Astrocyte of the spinal cord (primary cell): ENCODE results near the gene EOGT.

Experiments used
- DNase-seq: peaks from one replicate; pipeline ENCODE4 v3.0.0; 2011; ENCODE audit warnings: low read depth, low spot score
- H3K4me3 ChIP-seq: 2 replicates; pipeline ENCODE4 v1.5.1; 2011; ENCODE audit warnings: low read depth, mild to moderate bottlenecking, low read length, moderate library complexity
- CTCF ChIP-seq: IDR thresholded peaks from 2 replicates; pipeline ENCODE4 v1.5.1; 2012; ENCODE audit warnings: low read depth, mild to moderate bottlenecking, low read length, inconsistent platforms
- in situ Hi-C: cut with HindIII; loops from 2 replicates; pipeline ENCODE4 v1.10.0; 2017; ENCODE audit warnings: low sequenced_read_pairs

Gene EOGT

GRCh38 chr3:69011096-69011730, 2.3 kb downstream of the EOGT start:
- no peak overlapping the region for H3K4me3 ChIP-seq
- TF ChIP-seq CTCF: no peak
- in situ Hi-C loops: no loop called here
- no peak for DNase-seq

GRCh38 chr3:69009559-69010410, 3.7 kb downstream of the EOGT start:
- no peak for TF ChIP-seq CTCF
- in situ Hi-C loops: no loop called here
- DNase-seq: peak; percentile 88
- no peak overlapping the region for H3K4me3 ChIP-seq

- H3K4me3 ChIP-seq: no peak overlapping the region
- no peak for DNase-seq
- in situ Hi-C loops: no loop called here
- TF ChIP-seq CTCF: no peak
These were observed 4.5 kb downstream of the EOGT start for GRCh38 chr3:69008980-69009379.

- in situ Hi-C loops: no loop called here
- no peak for TF ChIP-seq CTCF
- H3K4me3 ChIP-seq: no peak overlapping the region
- DNase-seq: no peak
These were observed 7.5 kb downstream of the EOGT start for GRCh38 chr3:69005791-69006482.

GRCh38 chr3:69005071-69005790, 8.3 kb downstream of the EOGT start:
- no peak for TF ChIP-seq CTCF
- in situ Hi-C loops: no loop called here
- DNase-seq: no peak
- H3K4me3 ChIP-seq: no peak overlapping the region

GRCh38 chr3:69004138-69004537, 9.3 kb downstream of the EOGT start:
- no peak for TF ChIP-seq CTCF
- H3K4me3 ChIP-seq: no peak overlapping the region
- DNase-seq: no peak
- in situ Hi-C loops: no loop called here
